ENCODE measurements around the gene GYPE. TPM values are rescaled to one million over a fixed set of nuclear protein-coding genes. Genes with fewer than 3 reads are reported as not detected.
A peak's percentile ranks its signal among the peaks of the same experiment; 100 is the strongest.
"Not testable (repeated sequence)": the region's sequence is repeated elsewhere in the genome, so short reads cannot be mapped to it uniquely, and the experiment has no call there.

Gene GYPE
- total RNA-seq, 1 donor from 2014 or later, result 1.2 TPM

DNA sequence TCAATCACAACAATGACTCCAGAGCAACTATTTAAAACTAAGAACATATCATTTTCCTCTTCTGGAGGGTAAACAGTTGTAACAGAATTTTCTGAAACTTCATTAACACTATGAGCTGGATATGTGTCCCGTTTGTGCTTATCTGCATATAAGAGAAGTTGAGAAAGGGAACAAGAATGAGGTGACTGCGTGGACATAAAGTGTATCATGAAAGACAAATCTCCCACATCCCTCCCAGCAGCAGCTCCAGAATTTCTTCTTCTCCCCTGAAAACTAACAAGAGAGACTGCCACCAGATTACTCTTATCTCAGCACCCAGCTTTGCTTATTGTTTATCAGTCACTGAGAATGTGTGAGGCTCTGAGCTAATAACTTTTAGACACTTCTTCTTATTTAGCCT, 25.8 kb downstream of the GYPE start:
- ATAC-seq; DNase-seq (ENCODE audit: low spot score); intact Hi-C loops (cut with DNase I): not testable (repeated sequence)

GRCh38 chr4:143875357-143875756, 30.0 kb downstream of the GYPE start:
- intact Hi-C loops (cut with DNase I); ATAC-seq; DNase-seq (ENCODE audit: low spot score): not testable (repeated sequence)

DNA sequence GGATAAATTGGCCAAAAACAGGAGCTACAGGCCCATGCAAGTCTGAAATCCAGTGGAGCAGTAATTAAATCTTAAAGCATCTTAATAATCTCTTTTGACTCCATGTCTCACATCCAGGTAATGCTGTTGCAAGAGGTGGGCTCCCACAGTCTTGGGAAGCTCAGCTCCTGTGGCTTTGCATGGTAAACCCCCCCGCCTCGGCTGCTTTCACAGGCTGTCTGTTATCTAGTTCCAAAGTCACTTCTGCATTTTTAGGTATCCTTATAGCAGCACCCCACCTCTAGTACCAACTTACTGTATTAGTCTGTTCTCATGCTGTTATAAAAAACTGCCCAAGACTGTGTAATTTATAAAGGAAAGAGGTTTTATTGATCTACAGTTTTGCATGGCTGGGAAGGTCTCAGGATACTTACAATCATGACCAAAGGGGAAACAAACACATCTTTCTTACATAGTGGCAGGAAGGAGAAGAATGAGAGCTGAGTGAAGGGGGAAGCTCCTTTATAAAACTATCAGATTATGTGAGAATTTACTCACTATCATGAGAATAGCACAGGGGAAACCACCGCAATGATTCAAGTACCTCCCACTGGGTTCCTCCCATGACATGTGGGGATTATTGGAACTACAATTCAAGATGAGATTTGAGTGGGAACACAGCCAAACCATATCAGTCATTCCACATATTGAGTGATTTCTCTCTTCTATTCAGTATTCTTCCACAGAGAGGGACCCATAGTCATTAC, 34.7 kb downstream of the GYPE start:
- DNase-seq (ENCODE audit: low spot score); intact Hi-C loops (cut with DNase I); ATAC-seq: not testable (repeated sequence)

GRCh38 chr4:143869925-143870324, 35.4 kb downstream of the GYPE start:
- DNase-seq (ENCODE audit: low spot score); ATAC-seq; intact Hi-C loops (cut with DNase I): not testable (repeated sequence)

DNA sequence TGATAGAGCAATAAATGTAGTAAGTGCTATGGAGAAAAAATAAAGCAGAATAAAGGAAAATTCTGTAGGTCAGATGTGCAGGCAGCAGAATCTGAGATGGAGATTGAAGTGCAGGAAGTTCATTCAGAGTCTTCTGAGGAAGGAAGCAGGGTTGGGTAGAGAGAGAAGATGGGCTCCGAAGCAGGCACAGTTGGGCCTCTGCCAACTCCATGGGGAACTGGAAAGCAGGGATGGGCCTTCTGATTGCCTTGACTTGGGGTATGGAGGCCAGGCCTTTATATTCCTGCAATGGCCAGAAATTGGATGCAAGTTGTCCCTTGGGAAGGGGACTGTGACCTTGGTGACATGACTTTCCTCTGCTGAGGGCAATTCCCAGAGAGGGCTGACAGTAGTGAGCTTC, 42.6 kb downstream of the GYPE start:
- DNase-seq (ENCODE audit: low spot score); ATAC-seq; intact Hi-C loops (cut with DNase I): not testable (repeated sequence)

- DNase-seq (ENCODE audit: low spot score) (no peak), ATAC-seq (no peak)
- intact Hi-C loops (cut with DNase I), result no loop called here
Observed at GRCh38 chr4:143858456-143858855, 46.9 kb downstream of the GYPE start.

GRCh38 chr4:143857391-143858336, 47.7 kb downstream of the GYPE start:
- intact Hi-C loops (cut with DNase I); ATAC-seq; DNase-seq (ENCODE audit: low spot score): not testable (repeated sequence)

- intact Hi-C loops (cut with DNase I); DNase-seq (ENCODE audit: low spot score); ATAC-seq: not testable (repeated sequence)
Observed at GRCh38 chr4:143856017-143856557, 49.3 kb downstream of the GYPE start.

DNA sequence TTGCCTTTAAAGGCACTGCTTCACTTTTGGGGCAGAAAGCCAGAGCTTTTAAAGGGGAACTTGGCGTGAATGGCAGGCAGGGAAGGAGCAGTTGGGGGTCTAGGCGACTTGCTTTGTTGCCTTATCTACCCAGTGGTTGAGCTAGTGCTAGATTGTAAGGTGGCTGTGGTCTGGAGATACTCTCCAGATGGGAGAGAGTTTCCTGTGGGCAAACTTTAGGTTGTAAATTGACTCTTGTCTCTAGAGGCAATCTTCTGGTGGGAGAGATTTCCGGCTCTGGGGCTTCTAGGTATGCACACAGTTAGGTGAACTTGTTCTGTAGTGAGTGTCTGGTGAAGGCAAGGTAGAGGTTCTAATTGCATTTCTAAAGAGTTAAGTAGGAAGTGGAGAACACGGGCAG, 50.7 kb downstream of the GYPE start:
- intact Hi-C loops (cut with DNase I); ATAC-seq; DNase-seq (ENCODE audit: low spot score): not testable (repeated sequence)

DNA sequence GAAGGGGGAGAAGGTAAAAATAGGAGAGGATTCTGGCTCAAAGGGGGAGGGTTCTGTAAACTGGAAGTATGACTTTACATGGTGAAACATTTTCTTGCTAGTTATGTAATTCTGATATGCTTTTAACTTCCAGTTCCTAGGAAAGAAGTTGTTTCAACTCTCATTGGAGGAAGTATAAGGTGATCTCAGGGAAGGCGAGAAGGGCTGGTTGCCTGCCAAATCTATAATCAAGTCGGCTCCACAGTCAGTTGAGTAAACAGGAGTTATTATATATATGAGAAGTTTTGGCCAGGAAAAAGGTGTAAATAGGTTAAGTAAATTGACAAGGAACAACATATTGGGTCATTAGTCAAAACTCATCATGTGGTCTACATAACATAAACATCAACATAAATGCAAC, 56.1 kb downstream of the GYPE start:
- intact Hi-C loops (cut with DNase I); ATAC-seq; DNase-seq (ENCODE audit: low spot score): not testable (repeated sequence)

- intact Hi-C loops (cut with DNase I); DNase-seq (ENCODE audit: low spot score); ATAC-seq: not testable (repeated sequence)
Observed at GRCh38 chr4:143843506-143843832, 61.9 kb downstream of the GYPE start.

DNA sequence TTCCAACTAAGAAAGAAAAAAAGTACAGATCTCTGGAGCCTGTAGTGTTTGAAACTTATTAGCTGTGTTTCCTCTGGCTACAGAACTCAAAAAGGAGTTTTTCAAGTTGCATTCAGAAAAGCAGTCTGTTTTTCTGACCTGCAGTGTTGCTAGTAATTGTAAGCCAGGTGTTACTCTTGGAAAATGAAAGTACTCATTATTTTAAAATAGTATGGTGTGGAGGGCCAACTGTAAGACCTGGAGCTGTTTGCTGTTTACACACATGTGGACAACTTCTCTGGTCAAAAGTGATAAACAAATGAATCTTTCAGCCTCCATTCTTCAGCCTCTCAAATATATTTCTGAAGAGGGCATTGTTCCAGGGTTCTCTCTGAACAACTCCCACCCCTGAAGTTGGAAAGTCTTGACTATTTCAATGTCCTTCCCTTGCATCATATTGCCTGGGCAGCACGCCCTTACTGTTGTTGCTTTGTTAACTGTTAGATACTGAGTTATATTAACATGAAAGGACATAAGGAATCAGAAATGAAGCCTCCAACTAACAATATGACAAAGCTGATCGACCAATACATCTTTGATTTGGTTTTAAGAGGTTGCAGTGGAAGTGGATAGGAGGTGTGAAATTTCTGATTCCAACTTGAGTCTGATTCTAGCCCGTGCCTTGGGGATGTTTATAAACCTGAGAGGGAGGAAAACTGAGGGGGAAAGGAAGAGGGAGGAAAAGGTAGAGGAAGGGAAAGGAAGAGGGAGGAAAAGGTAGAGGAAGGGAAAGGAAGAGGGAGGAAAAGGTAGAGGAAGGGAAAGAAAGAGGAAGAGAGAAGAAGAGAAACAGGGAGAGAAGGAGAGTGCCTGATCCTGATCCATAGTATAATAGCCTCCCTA, 62.5 kb downstream of the GYPE start:
- peak; percentile 46 for ATAC-seq
- DNase-seq (ENCODE audit: low spot score); intact Hi-C loops (cut with DNase I): not testable (repeated sequence)

GRCh38 chr4:143839413-143839812, 65.9 kb downstream of the GYPE start:
- DNase-seq (ENCODE audit: low spot score); intact Hi-C loops (cut with DNase I); ATAC-seq: not testable (repeated sequence)

- ATAC-seq; DNase-seq (ENCODE audit: low spot score); intact Hi-C loops (cut with DNase I): not testable (repeated sequence)
Observed at GRCh38 chr4:143834196-143834595, 71.2 kb downstream of the GYPE start.

DNA sequence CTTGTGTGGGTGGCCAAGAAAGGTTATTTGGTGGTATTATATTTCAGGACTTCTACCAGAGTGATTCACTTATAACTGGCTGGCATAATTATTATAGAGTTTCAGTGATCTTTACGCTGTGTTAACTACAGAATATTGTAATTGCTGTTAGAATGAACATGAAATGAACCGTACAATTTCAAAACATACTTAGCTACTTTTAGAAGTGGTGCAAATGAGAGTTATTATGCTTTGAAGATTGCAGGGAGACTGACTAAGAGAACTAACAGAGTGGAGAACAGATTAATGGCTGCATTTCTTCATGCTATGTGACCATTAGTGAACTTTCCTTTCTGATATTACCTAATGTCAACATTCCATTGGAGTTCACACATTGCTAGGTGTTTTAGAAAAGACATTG, 71.7 kb downstream of the GYPE start:
- intact Hi-C loops (cut with DNase I); DNase-seq (ENCODE audit: low spot score); ATAC-seq: not testable (repeated sequence)

- intact Hi-C loops (cut with DNase I); DNase-seq (ENCODE audit: low spot score); ATAC-seq: not testable (repeated sequence)
Observed at GRCh38 chr4:143830576-143830975, 74.8 kb downstream of the GYPE start.

DNA sequence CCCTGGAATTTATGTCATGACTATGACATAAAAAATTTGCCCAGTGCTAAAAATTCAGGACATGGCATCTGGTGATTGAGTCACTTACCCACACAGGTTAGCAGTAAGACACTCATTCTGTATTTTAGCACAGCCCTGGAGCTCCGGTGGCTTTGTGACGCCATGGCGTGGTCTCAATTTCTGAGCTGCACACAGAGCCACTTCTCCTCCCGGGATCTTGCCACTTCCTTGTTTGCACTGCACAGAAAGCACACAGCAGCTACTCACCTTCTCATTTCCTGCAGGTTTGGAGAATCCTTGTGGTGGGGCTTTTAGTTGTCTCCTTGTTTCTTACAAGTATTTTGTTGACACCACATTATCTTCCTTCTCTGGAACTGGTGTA, 76.1 kb downstream of the GYPE start:
- ATAC-seq, result not testable (repeated sequence)

More for the DNA sequence above, 76.1 kb downstream of the GYPE start:
- intact Hi-C loops (cut with DNase I); DNase-seq (ENCODE audit: low spot score): not testable (repeated sequence)
